Coronary artery (tissue), 2 donors: ENCODE data around the gene C9orf72.

Experiments used
- DNase-seq: peaks from one replicate; pipeline ENCODE4 v3.0.0-alpha.2; 2017; ENCODE audit warnings: low spot score
- H3K27ac ChIP-seq, 2 donors: fragments of 200-600 bp; sonication (generic); one replicate each; pipeline ENCODE4 v1.5.1; 2016 to 2019
- H3K4me3 ChIP-seq: fragments of 200-600 bp; sonication (generic); 2 replicates; pipeline ENCODE4 v1.5.1; 2016; ENCODE audit warnings: mild to moderate bottlenecking, moderate library complexity
- CTCF ChIP-seq: fragments of 200-600 bp; sonication (generic); IDR thresholded peaks from one replicate; pipeline ENCODE4 v1.5.1; 2019; ENCODE audit warnings: antibody characterized with exemption

The C9orf72 gene

DNA sequence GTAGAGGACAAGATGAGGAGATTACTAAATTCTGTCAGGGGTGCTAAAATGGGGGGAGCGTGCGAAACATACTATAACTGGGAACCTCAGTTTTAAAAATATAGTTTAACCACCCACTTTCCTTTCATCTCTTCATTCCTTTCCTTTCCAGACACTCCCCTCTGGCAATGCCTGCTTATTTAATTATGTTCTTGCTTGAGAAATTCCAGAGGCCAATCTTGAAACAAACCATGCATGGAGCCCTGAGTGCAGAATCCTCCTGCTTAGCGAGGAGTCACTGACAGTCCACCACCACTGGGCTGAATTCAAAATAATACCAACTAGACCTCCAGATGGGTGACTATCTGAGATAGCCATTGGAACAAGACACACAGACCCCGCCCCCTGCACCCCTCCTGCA is 29.7 kb upstream of the C9orf72 start:
- H3K27ac ChIP-seq: no peak overlapping the region
- no peak for TF ChIP-seq CTCF
- no peak overlapping the region for H3K4me3 ChIP-seq
- DNase-seq: no peak

DNA sequence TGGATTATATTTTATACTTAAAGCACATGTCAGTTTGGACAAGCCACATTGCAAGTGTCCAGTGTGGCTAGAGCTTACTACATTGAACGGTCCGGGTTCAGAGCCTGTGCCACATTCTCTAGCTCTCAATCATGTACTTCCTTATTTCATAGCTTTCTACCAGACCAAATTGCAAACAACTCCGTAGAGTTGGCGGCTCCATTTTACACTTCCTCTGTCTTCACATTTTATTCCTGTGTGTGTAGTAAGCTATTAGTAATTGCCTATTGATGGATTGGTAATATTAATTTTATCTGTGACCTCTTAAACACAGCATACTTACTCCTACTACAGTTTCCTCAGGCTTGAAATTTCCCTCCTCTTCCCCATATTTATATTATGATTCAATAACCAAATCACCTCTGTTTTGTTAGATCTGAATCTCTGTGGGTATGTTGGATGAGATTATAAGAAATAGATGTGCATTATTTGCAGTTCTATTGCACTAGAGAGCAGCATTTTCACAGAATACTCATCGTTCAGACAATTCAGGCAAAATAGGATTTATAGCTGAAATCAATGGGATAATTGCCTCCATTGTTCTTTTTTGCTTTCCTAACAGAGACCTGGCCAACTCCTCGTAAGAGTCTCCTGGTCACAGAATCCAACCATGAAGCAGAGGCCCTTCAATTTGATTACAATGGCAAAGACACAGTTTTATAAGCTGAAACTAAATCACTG is 29.0 kb upstream of the C9orf72 start:
- no peak for DNase-seq
- H3K27ac ChIP-seq: no peak overlapping the region
- no peak overlapping the region for H3K4me3 ChIP-seq
- no peak for TF ChIP-seq CTCF

DNA sequence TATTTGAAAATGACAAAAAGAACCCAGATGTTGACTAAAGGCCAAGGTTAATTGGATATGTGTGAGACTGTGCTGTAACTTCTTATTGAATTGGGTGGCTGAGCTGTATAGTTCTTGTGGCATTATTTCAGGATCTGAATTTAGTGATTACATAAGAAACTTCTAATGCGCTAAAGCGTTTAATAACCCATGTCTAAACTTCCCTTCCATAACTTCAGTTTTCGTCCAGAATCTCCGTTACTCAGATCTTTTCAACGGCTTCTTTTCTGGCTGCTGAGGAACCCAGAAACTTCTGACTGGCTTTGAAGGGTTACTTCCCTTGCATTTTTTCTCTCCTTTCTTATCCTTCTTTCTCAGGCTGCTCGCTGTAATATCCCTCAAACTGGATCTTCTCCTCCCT is 28.1 kb upstream of the C9orf72 start:
- no peak overlapping the region for H3K4me3 ChIP-seq
- TF ChIP-seq CTCF: no peak
- no peak for DNase-seq
- H3K27ac ChIP-seq: no peak overlapping the region

DNA sequence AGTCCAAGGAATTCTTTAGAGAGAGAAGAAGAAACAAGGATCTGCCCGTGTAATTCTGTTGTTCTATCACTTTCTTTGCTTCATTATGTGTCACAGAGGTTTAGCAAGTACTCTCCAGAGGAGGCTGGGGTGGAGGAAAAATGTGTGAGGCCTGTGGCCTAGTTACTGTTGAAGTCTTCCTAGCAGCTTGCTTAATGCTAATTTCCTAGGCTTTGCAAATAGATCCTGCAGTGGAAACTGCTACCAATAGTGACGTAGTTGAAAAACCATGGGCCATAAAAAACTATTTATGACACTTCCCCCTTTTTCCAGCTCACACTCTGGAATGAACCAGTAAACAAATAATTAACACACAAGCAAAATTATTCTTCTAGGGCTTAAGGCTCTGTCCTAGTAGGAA is 27.0 kb upstream of the C9orf72 start:
- H3K4me3 ChIP-seq: no peak overlapping the region
- no peak for DNase-seq
- TF ChIP-seq CTCF: no peak
- H3K27ac ChIP-seq: peak overlapping the region; percentile 5 to 40

- TF ChIP-seq CTCF: no peak
- DNase-seq: no peak
- Histone ChIP-seq H3K27ac (peak overlapping the region; percentile 5 to 40), H3K4me3 (no peak overlapping the region)
These were observed 26.6 kb upstream of the C9orf72 start for GRCh38 chr9:27599870-27600238.

DNA sequence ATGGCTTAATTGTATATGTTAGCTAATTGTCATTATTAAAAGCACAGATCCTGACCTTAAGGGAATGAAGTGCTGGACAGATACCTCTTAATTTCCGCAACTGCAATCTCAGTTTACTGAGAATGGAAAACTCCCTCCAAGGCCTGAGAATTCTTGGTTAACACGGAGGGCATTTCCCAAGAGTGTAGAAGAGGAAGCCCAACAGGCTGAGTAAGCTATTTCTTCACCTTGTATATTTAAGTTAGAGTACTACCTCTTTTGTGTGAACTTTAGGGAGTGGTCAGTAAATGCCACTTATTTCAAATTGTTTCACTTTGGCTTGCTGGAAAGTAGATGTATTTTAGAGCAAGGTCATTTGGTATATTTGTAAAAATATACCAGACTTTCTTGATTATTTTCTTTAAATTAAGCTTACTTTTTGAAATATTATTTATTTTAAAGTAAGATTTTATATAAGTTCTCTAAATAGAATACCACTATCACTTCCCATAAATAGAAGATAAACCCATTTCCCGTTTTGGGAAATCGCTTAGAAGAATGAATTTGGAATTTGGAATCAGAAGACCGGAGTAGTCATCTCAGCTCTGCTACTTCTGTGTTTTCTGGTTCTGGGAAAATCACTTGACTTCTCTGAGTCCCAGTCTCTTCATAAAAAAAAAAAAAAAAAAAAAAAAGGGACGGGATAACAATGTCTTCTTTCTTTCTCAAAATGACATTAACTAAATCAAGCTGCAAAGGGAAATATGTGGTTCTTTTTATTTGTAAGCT is 26.0 kb upstream of the C9orf72 start:
- DNase-seq: no peak
- H3K4me3 ChIP-seq: no peak overlapping the region
- no peak overlapping the region for H3K27ac ChIP-seq
- no peak for TF ChIP-seq CTCF

GRCh38 chr9:27595733-27596132 is 22.5 kb upstream of the C9orf72 start:
- H3K4me3 ChIP-seq: no peak overlapping the region
- TF ChIP-seq CTCF: no peak
- no peak overlapping the region for H3K27ac ChIP-seq
- no peak for DNase-seq
